Peyer's patch (tissue), 4 donors: ENCODE measurements around the gene LRRC41. TPM values are rescaled to one million over a fixed set of nuclear protein-coding genes. Genes with fewer than 3 reads are reported as not detected.

Source experiments
- DNase-seq, 3 donors: peaks; one replicate each; pipeline ENCODE4 v3.0.0-alpha.2; 2017 to 2019
- H3K27ac ChIP-seq, 4 donors: fragments of 200-600 bp; sonication (generic); one replicate each; pipeline ENCODE4 v1.5.1; 2016 to 2019
- H3K27me3 ChIP-seq, 2 donors: fragments of 200-600 bp; sonication (generic); one replicate each; pipeline ENCODE4 v1.5.1; 2019
- H3K36me3 ChIP-seq, 3 donors: fragments of 200-600 bp; sonication (generic); one replicate each; pipeline ENCODE4 v1.5.1; 2016 to 2019
- H3K4me1 ChIP-seq, 4 donors: fragments of 200-600 bp; sonication (generic); one replicate each; pipeline ENCODE4 v1.5.1; 2016 to 2019
- H3K4me3 ChIP-seq, 4 donors: fragments of 200-600 bp; sonication (generic); 1 replicate in 3 of 4; 2 replicates in 1 of 4; pipeline ENCODE4 v1.5.1; 2016 to 2019; ENCODE audit warnings: mild to moderate bottlenecking in 1 of 4
- H3K9me3 ChIP-seq, 4 donors: fragments of 200-600 bp; sonication (generic); one replicate each; pipeline ENCODE4 v1.5.1; 2016 to 2019; ENCODE audit warnings: mild to moderate bottlenecking in 1 of 4
- CTCF ChIP-seq, 6 experiments: fragments of 450-650 bp in 4 of 6; fragments of 200-600 bp in 2 of 6; sonication (generic) in 1 of 6; IDR thresholded peaks; one replicate each; pipeline ENCODE4 v1.5.1; 2017 to 2019; ENCODE audit warnings: antibody characterized with exemption in 6 of 6, mild to moderate bottlenecking in 3 of 6, moderate library complexity in 1 of 6
- POLR2A ChIP-seq, 2 donors: fragments of 450-650 bp; IDR thresholded peaks; one replicate each; pipeline ENCODE4 v1.5.1; 2017; ENCODE audit warnings: antibody characterized with exemption in 2 of 2, mild to moderate bottlenecking in 2 of 2, moderate library complexity in 2 of 2
- total RNA-seq, 4 donors: library from RNA; depleted of rRNA; stranded (reverse); fragments of >200 nt; gene quantifications; one replicate each; pipeline ENCODE4 v1.1.0, GENCODE V29; 2016

LRRC41 gene
- total RNA-seq, 4 donors from 2014 or later = 19.8 to 72.3 (median 65.3) TPM

GRCh38 chr1:46303872-46304326, 483 bp upstream of the LRRC41 start:
- Histone ChIP-seq H3K27ac (peak overlapping the region; percentile 89 to 94 (median 94)), H3K27me3 (no peaks in the 10 kb centered on the region), H3K9me3 (no peaks in the 10 kb centered on the region), H3K4me3 (peak overlapping the region; percentile 78 to 92 (median 80)), H3K36me3 (peaks cover 0 to 7% (median 0%) of the 10 kb centered on the region in 3 donors), H3K4me1 (peaks cover 0 to 42% (median 4%) of the 10 kb centered on the region in 4 donors)
- no peak for DNase-seq
- TF ChIP-seq POLR2A (IDR thresholded peaks at IDR 0.05) = no peak
- no peak for TF ChIP-seq CTCF (IDR thresholded peaks at IDR 0.05)

- no peaks in the 10 kb centered on the region for H3K27me3 ChIP-seq
- TF ChIP-seq POLR2A (IDR thresholded peaks at IDR 0.05) (no peak), CTCF (IDR thresholded peaks at IDR 0.05) (no peak)
- peaks cover 0 to 10% (median 0%) of the 10 kb centered on the region in 3 donors for H3K36me3 ChIP-seq
- peak overlapping the region; percentile 78 to 92 (median 80) for H3K4me3 ChIP-seq
- H3K4me1 ChIP-seq = peaks cover 0 to 42% (median 4%) of the 10 kb centered on the region in 4 donors
- no peaks in the 10 kb centered on the region for H3K9me3 ChIP-seq
- H3K27ac ChIP-seq = peak overlapping the region; percentile 89 to 94 (median 94)
- peak in 1 of 3 donors; percentile 54 for DNase-seq
Measured at GRCh38 chr1:46302641-46303037, 777 bp downstream of the LRRC41 start.

GRCh38 chr1:46301808-46302640, 1.4 kb downstream of the LRRC41 start:
- Histone ChIP-seq H3K4me1 (peaks cover 0 to 42% (median 4%) of the 10 kb centered on the region in 4 donors), H3K27me3 (no peaks in the 10 kb centered on the region), H3K4me3 (peak overlapping the region; percentile 78 to 92 (median 80)), H3K9me3 (no peaks in the 10 kb centered on the region), H3K27ac (peak overlapping the region; percentile 89 to 94 (median 94)), H3K36me3 (peaks cover 0 to 14% (median 0%) of the 10 kb centered on the region in 3 donors)
- peak; percentile 65 to 79 (median 71) for DNase-seq
- peak in 1 of 2 donors; percentile 28 for TF ChIP-seq POLR2A (IDR thresholded peaks at IDR 0.05)
- peak; percentile 5 to 44 (median 36) for TF ChIP-seq CTCF (IDR thresholded peaks at IDR 0.05)

- H3K27ac ChIP-seq = peak overlapping the region; percentile 89 to 94 (median 94)
- H3K27me3 ChIP-seq = no peaks in the 10 kb centered on the region
- H3K36me3 ChIP-seq = peaks cover 0 to 15% (median 0%) of the 10 kb centered on the region in 3 donors
- TF ChIP-seq CTCF (IDR thresholded peaks at IDR 0.05) (no peak), POLR2A (IDR thresholded peaks at IDR 0.05) (no peak)
- peaks cover 0 to 36% (median 4%) of the 10 kb centered on the region in 4 donors for H3K4me1 ChIP-seq
- peak overlapping the region; percentile 78 to 92 (median 80) for H3K4me3 ChIP-seq
- no peaks in the 10 kb centered on the region for H3K9me3 ChIP-seq
- peak in 1 of 3 donors; percentile 52 for DNase-seq
Measured at GRCh38 chr1:46301406-46301807, 2.0 kb downstream of the LRRC41 start.

GRCh38 chr1:46300673-46301405, 2.6 kb downstream of the LRRC41 start:
- peak in 1 of 3 donors; percentile 44 for DNase-seq
- H3K9me3 ChIP-seq = no peaks in the 10 kb centered on the region
- no peaks in the 10 kb centered on the region for H3K27me3 ChIP-seq
- peak overlapping the region; percentile 89 to 94 (median 94) for H3K27ac ChIP-seq
- H3K4me3 ChIP-seq = peak overlapping the region; percentile 78 to 92 (median 80)
- peaks cover 0 to 21% (median 0%) of the 10 kb centered on the region in 3 donors for H3K36me3 ChIP-seq
- H3K4me1 ChIP-seq = peaks cover 0 to 34% (median 4%) of the 10 kb centered on the region in 4 donors
- TF ChIP-seq CTCF (IDR thresholded peaks at IDR 0.05) (no peak), POLR2A (IDR thresholded peaks at IDR 0.05) (no peak)
